Measurements from ENCODE around the gene SFTPD. TPM values are rescaled to one million over a fixed set of nuclear protein-coding genes. Genes with fewer than 3 reads are reported as not detected.

The SFTPD gene
- total and polyA plus RNA-seq, 4 donors = 0.17 to 0.60 (median 0.47) TPM; not detected in 1

- Histone ChIP-seq H3K9ac (ENCODE audit: low read depth in 1 of 2, low read length in 2 of 2) (no peak overlapping the region), H3K27ac (ENCODE audit: low read depth in 1 of 2, low read length in 2 of 2) (no peak overlapping the region), H3K4me1 (ENCODE audit: control insufficient read depth in 4 of 4, insufficient read depth in 4 of 4, low read length in 3 of 4) (no peaks in the 10 kb centered on the region), H3K36me3 (ENCODE audit: control insufficient read depth in 4 of 4, insufficient read depth in 3 of 4, low read depth in 1 of 4, low read length in 3 of 4) (peaks cover 0 to 4% (median 0%) of the 10 kb centered on the region in 4 donors), H3K27me3 (ENCODE audit: control insufficient read depth in 4 of 4, insufficient read depth in 4 of 4, low read length in 3 of 4) (peaks cover 0 to 3% (median 0%) of the 10 kb centered on the region in 4 donors), H3K4me3 (ENCODE audit: low read depth in 1 of 3, low read length in 3 of 3) (no peak overlapping the region), H3K9me3 (ENCODE audit: control insufficient read depth in 4 of 4, low read length in 3 of 4) (no peaks in the 10 kb centered on the region)
- peak; percentile 3 for DNase-seq (ENCODE audit: low spot score)
- TF ChIP-seq SP1 (IDR thresholded peaks at IDR 0.05) = no peak
- TF ChIP-seq HNF4A (conservative IDR thresholded peaks at IDR 0.05) = no peak
- TF ChIP-seq EGR1 (IDR thresholded peaks at IDR 0.05; ENCODE audit: low read depth in 2 of 2) = no peak
- TF ChIP-seq ATF3 (IDR thresholded peaks at IDR 0.05) = no peak
- no peak for TF ChIP-seq NR2F2 (IDR thresholded peaks at IDR 0.05)
- no peak for TF ChIP-seq REST (IDR thresholded peaks at IDR 0.05)
- TF ChIP-seq ZBTB33 (IDR thresholded peaks at IDR 0.05) = no peak
- TF ChIP-seq FOXA1 (IDR thresholded peaks at IDR 0.05) = no peak
- TF ChIP-seq HNF4G (IDR thresholded peaks at IDR 0.05) = no peak
- 88% methylated on average over 4 of the region's 4 CpGs for WGBS
Measured at GRCh38 chr10:79941146-79941545, 7.8 kb downstream of the SFTPD start.

GRCh38 chr10:79940431-79940830 is 8.5 kb downstream of the SFTPD start:
- H3K4me3 ChIP-seq (ENCODE audit: low read depth in 1 of 3, low read length in 3 of 3) = no peak overlapping the region
- H3K27me3 ChIP-seq (ENCODE audit: control insufficient read depth in 4 of 4, insufficient read depth in 4 of 4, low read length in 3 of 4) = peaks cover 0 to 3% (median 0%) of the 10 kb centered on the region in 4 donors
- DNase-seq (ENCODE audit: low spot score) = peak; percentile 27
- H3K4me1 ChIP-seq (ENCODE audit: control insufficient read depth in 4 of 4, insufficient read depth in 4 of 4, low read length in 3 of 4) = no peaks in the 10 kb centered on the region
- no peak overlapping the region for H3K27ac ChIP-seq (ENCODE audit: low read depth in 1 of 2, low read length in 2 of 2)
- TF ChIP-seq MAX (IDR thresholded peaks at IDR 0.05) (no peak), NR2F2 (IDR thresholded peaks at IDR 0.05) (no peak), RAD21 (IDR thresholded peaks at IDR 0.05) (no peak)
- no peak overlapping the region for H3K9ac ChIP-seq (ENCODE audit: low read depth in 1 of 2, low read length in 2 of 2)
- H3K9me3 ChIP-seq (ENCODE audit: control insufficient read depth in 4 of 4, low read length in 3 of 4) = no peaks in the 10 kb centered on the region
- H3K36me3 ChIP-seq (ENCODE audit: control insufficient read depth in 4 of 4, insufficient read depth in 3 of 4, low read depth in 1 of 4, low read length in 3 of 4) = peaks cover 0 to 4% (median 0%) of the 10 kb centered on the region in 4 donors

GRCh38 chr10:79939969-79940368 is 8.9 kb downstream of the SFTPD start:
- H3K27ac ChIP-seq (ENCODE audit: low read depth in 1 of 2, low read length in 2 of 2) = no peak overlapping the region
- H3K9me3 ChIP-seq (ENCODE audit: control insufficient read depth in 4 of 4, low read length in 3 of 4) = no peaks in the 10 kb centered on the region
- H3K4me3 ChIP-seq (ENCODE audit: low read depth in 1 of 3, low read length in 3 of 3) = no peak overlapping the region
- 96% methylated on average over 2 of the region's 2 CpGs for WGBS
- TF ChIP-seq REST (IDR thresholded peaks at IDR 0.05) = no peak
- no peak for TF ChIP-seq RAD21 (IDR thresholded peaks at IDR 0.05)
- TF ChIP-seq YY1 (IDR thresholded peaks at IDR 0.05) = no peak
- TF ChIP-seq HNF4G (IDR thresholded peaks at IDR 0.05) = no peak
- TF ChIP-seq FOXA1 (IDR thresholded peaks at IDR 0.05) = no peak
- no peak for TF ChIP-seq RXRA (IDR thresholded peaks at IDR 0.05)
- TF ChIP-seq ZBTB33 (IDR thresholded peaks at IDR 0.05) = no peak
- no peak for TF ChIP-seq GABPA (IDR thresholded peaks at IDR 0.05 in 1 of 2, conservative IDR thresholded peaks at IDR 0.05 in 1 of 2)
- TF ChIP-seq JUND (IDR thresholded peaks at IDR 0.05) = no peak
- no peak for TF ChIP-seq FOXA2 (IDR thresholded peaks at IDR 0.05)
- TF ChIP-seq HNF4A (conservative IDR thresholded peaks at IDR 0.05) = no peak
- peaks cover 0 to 3% (median 0%) of the 10 kb centered on the region in 4 donors for H3K27me3 ChIP-seq (ENCODE audit: control insufficient read depth in 4 of 4, insufficient read depth in 4 of 4, low read length in 3 of 4)
- H3K36me3 ChIP-seq (ENCODE audit: control insufficient read depth in 4 of 4, insufficient read depth in 3 of 4, low read depth in 1 of 4, low read length in 3 of 4) = peaks cover 0 to 4% (median 0%) of the 10 kb centered on the region in 4 donors
- no peak overlapping the region for H3K9ac ChIP-seq (ENCODE audit: low read depth in 1 of 2, low read length in 2 of 2)
- no peaks in the 10 kb centered on the region for H3K4me1 ChIP-seq (ENCODE audit: control insufficient read depth in 4 of 4, insufficient read depth in 4 of 4, low read length in 3 of 4)
- peak; percentile 17 for DNase-seq (ENCODE audit: low spot score)
